ENCODE data around the gene MAPRE2.

MAPRE2 gene

GRCh38 chr18:35074581-35074980 lies 33.4 kb downstream of the MAPRE2 start:
- no peak for DNase-seq (ENCODE audit: low spot score)
- no peak for TF ChIP-seq CTCF (IDR thresholded peaks at IDR 0.05; ENCODE audit: extremely low read depth, missing control alignments)

- no peak for DNase-seq (ENCODE audit: low spot score)
- TF ChIP-seq CTCF (IDR thresholded peaks at IDR 0.05; ENCODE audit: extremely low read depth, missing control alignments): no peak
These were observed 33.9 kb downstream of the MAPRE2 start for GRCh38 chr18:35075132-35075531.

GRCh38 chr18:35076135-35076924 lies 35.1 kb downstream of the MAPRE2 start:
- DNase-seq (ENCODE audit: low spot score): no peak
- no peak for TF ChIP-seq CTCF (IDR thresholded peaks at IDR 0.05; ENCODE audit: extremely low read depth, missing control alignments)

GRCh38 chr18:35077937-35078336 lies 36.7 kb downstream of the MAPRE2 start:
- DNase-seq (ENCODE audit: low spot score): no peak
- TF ChIP-seq CTCF (IDR thresholded peaks at IDR 0.05; ENCODE audit: extremely low read depth, missing control alignments): no peak

- no peak for DNase-seq (ENCODE audit: low spot score)
- TF ChIP-seq CTCF (IDR thresholded peaks at IDR 0.05; ENCODE audit: extremely low read depth, missing control alignments): no peak
These were observed 38.8 kb downstream of the MAPRE2 start for GRCh38 chr18:35080058-35080457.

GRCh38 chr18:35083174-35083712 lies 42.0 kb downstream of the MAPRE2 start:
- no peak for TF ChIP-seq CTCF (IDR thresholded peaks at IDR 0.05; ENCODE audit: extremely low read depth, missing control alignments)

More at GRCh38 chr18:35083174-35083712, 42.0 kb downstream of the MAPRE2 start:
- no peak for DNase-seq (ENCODE audit: low spot score)

Measured in GM20000 (cell line).